ENCODE data around the gene SGCE.

- TF ChIP-seq CTCF (conservative IDR thresholded peaks at IDR 0.05; ENCODE audit: low read depth in 2 of 2) (no peak), EZH2 (IDR thresholded peaks at IDR 0.05; ENCODE audit: low read depth, unreplicated experiment) (no peak), ZNF114 (CRISPR knock-in tag; IDR thresholded peaks at IDR 0.05) (no peak), CREB1 (CRISPR knock-in tag; IDR thresholded peaks at IDR 0.05; ENCODE audit: low read depth) (no peak)
- TF ChIP-seq, protein P1, sequence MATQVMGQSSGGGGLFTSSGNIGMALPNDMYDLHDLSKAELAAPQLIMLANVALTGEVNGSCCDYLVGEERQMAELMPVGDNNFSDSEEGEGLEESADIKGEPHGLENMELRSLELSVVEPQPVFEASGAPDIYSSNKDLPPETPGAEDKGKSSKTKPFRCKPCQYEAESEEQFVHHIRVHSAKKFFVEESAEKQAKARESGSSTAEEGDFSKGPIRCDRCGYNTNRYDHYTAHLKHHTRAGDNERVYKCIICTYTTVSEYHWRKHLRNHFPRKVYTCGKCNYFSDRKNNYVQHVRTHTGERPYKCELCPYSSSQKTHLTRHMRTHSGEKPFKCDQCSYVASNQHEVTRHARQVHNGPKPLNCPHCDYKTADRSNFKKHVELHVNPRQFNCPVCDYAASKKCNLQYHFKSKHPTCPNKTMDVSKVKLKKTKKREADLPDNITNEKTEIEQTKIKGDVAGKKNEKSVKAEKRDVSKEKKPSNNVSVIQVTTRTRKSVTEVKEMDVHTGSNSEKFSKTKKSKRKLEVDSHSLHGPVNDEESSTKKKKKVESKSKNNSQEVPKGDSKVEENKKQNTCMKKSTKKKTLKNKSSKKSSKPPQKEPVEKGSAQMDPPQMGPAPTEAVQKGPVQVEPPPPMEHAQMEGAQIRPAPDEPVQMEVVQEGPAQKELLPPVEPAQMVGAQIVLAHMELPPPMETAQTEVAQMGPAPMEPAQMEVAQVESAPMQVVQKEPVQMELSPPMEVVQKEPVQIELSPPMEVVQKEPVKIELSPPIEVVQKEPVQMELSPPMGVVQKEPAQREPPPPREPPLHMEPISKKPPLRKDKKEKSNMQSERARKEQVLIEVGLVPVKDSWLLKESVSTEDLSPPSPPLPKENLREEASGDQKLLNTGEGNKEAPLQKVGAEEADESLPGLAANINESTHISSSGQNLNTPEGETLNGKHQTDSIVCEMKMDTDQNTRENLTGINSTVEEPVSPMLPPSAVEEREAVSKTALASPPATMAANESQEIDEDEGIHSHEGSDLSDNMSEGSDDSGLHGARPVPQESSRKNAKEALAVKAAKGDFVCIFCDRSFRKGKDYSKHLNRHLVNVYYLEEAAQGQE (IDR thresholded peaks at IDR 0.05; ENCODE audit: unreplicated experiment): no peak
- TF ChIP-seq, protein P2, sequence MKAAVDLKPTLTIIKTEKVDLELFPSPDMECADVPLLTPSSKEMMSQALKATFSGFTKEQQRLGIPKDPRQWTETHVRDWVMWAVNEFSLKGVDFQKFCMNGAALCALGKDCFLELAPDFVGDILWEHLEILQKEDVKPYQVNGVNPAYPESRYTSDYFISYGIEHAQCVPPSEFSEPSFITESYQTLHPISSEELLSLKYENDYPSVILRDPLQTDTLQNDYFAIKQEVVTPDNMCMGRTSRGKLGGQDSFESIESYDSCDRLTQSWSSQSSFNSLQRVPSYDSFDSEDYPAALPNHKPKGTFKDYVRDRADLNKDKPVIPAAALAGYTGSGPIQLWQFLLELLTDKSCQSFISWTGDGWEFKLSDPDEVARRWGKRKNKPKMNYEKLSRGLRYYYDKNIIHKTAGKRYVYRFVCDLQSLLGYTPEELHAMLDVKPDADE (IDR thresholded peaks at IDR 0.05): no peak
Measured at GRCh38 chr7:94612661-94613060, 43.3 kb downstream of the SGCE start.

Measured in GM23338 (cell line).